Spleen (tissue), 7 donors: ENCODE measurements around the gene PTTG1IP.

ENCODE experiments used
- CTCF ChIP-seq, 11 experiments: fragments of 200-600 bp in 7 of 11; fragments of 450-650 bp in 4 of 11; sonication (generic) in 4 of 11; IDR thresholded peaks in 8 of 11; conservative IDR thresholded peaks in 3 of 11; 1 replicate in 7 of 11; 2 replicates in 4 of 11; pipeline versions ENCODE4 v1.4.0 to v1.8.0; 2016 to 2021; ENCODE audit warnings: antibody characterized with exemption in 11 of 11, inconsistent platforms in 4 of 11, mild to moderate bottlenecking in 1 of 11
- POLR2A ChIP-seq, 3 donors: fragments of 450-650 bp; IDR thresholded peaks; one replicate each; pipeline ENCODE4 v1.5.1; 2017; ENCODE audit warnings: antibody characterized with exemption in 3 of 3, mild to moderate bottlenecking in 1 of 3
- POLR2AphosphoS5 ChIP-seq, 3 donors: sonication (generic); formaldehyde crosslinking; IDR thresholded peaks; one replicate each; pipeline ENCODE4 v1.5.1; 2017; ENCODE audit warnings: antibody characterized with exemption in 3 of 3
- donor health status: DM: no; HTN: no; CAD: no; lungs with moderate emphysema.
- donor health status: DM: no; HTN: no; CAD: no.
- donor health status: DM: no; HTN: no; CAD: no.

GRCh38 chr21:44872649-44873355 lies 688 bp downstream of the PTTG1IP start:
- no peak for TF ChIP-seq CTCF (IDR thresholded peaks at IDR 0.05 in 8 of 11, conservative IDR thresholded peaks at IDR 0.05 in 3 of 11)
- TF ChIP-seq POLR2A (IDR thresholded peaks at IDR 0.05) = no peak
- peak in 2 of 3 donors; percentile 49 for TF ChIP-seq POLR2AphosphoS5 (IDR thresholded peaks at IDR 0.05)
